OCI-M2 (cell line): Measurements from ENCODE around the gene ZSCAN5B.
"Not testable (repeated sequence)": the region's sequence is repeated elsewhere in the genome, so short reads cannot be mapped to it uniquely, and the experiment has no call there.

Source experiments
- DNase-seq: peaks from one replicate; lab custom pipeline; 2025; ENCODE audit not compliant: unreplicated experiment; lab: John Stamatoyannopoulos, UW

ZSCAN5B gene

DNA sequence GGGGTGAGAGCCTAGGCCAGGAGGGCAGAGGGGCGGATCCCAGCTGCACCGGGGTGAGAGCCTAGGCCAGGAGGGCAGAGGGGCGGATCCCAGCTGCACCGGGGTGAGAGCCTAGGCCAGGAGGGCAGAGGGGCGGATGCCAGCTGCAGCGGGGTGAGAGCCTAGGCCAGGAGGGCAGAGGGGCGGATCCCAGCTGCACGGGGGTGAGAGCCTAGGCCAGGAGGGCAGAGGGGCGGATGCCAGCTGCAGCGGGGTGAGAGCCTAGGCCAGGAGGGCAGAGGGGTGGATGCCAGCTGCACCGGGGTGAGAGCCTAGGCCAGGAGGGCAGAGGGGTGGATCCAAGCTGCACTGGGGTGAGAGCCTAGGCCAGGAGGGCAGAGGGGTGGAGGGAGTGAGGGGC, 21.3 kb downstream of the ZSCAN5B start:
- DNase-seq = not testable (repeated sequence)

DNA sequence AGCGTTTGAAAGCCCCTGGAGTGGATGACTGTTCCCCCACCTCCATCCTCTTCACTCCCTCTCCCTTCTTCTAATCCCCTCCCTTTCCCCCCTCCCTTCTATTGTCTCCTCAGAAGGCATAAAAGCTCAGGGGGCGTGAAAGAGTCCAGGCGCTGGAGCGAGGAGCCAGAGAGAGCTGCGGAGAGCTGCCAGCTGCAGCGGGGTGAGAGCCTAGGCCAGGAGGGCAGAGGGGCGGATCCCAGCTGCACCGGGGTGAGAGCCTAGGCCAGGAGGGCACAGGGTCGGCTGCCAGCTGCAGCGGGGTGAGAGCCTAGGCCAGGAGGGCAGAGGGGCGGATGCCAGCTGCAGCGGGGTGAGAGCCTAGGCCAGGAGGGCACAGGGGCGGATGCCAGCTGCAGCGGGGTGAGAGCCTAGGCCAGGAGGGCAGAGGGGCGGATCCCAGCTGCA, 21.7 kb downstream of the ZSCAN5B start, which contains the start of gene GALP:
TSS of gene GALP (plus strand) at position 148 of the 447 bp plus-strand sequence. CDS start 1,101 bp downstream, outside the sequence.
- not testable (repeated sequence) for DNase-seq

DNA sequence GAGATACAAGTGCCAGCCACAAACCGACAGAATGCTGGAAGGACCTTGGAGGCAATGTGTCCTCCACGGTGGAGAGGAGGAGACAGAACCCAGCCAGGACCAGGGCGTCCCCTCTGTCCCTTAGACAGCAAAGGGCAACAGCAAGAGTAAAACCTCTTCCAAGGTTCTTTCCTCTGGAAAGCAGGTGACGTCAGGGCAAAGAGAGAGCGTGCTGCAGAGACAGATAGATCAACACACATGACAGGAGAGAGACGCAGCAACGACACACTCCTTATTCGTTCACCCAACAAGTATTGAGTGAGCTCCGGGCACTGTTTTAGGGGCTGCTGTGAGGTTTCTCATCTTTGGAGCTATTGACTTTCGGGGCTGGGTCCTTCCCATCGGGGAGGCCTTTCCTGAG, 23.0 kb downstream of the ZSCAN5B start:
- no peak for DNase-seq

DNA sequence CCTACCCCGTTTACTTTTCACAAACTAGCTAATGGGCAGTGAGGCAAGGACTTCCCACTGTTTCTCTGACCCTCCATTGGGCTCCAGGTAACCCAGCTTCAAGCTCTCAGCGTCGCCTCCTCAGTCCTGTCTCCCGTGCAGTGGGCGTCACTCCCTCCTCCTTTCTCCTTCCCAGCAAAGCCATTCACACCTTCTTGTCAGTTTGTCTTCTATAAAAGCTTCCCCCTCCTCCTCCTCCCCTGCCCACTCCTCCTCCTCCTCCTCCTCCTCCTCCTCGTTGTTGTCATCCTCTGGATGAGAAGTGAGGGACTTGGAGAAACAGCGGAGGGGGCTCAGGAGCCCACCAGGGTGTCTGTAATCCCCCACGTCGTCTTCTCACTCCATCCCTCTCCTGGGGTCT, 23.5 kb downstream of the ZSCAN5B start:
- DNase-seq = no peak

DNA sequence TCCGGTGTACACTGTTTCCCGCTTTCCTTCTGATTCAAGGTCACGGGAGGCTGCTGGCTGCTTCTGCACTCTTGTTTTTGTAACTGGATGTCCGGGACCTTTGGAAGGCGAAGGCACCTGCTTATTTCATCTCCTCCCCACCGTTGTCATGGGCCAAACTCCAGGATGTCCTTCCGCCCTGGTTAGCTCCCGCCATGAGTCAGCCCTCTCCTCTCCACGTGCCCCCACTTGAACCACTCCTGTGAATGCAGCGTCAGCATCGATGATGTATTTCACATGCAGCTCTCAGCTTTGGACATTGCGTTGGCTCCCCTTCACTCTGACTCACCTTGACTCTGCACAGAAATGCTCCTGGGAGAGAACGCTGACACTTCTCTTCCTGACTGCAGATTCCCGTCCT, 27.3 kb downstream of the ZSCAN5B start:
- DNase-seq = no peak

DNA sequence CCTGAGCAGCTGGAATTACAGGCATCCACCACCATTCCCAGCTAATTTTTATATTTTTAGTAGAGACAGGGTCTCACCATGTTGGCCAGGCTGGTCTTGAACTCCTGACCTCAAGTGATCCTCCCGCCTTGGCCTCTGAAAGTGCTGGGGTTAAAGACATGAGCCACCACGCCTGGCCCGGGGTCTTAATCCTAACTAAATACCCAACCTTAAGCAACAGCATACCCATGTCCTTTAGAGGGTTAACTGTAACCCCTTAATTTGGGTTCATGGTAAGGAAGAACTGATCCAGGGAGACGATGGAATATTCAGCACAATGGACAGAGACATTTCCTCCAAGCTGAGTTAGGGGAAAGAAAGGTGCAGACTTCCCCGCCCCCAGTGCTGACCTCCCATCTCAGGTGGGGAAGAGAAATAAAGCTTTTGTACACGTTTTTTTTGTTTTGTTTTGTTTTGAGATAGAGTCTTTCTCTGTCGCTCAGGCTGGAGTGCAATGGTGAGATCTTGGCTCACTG, 30.5 kb downstream of the ZSCAN5B start:
- DNase-seq = no peak

DNA sequence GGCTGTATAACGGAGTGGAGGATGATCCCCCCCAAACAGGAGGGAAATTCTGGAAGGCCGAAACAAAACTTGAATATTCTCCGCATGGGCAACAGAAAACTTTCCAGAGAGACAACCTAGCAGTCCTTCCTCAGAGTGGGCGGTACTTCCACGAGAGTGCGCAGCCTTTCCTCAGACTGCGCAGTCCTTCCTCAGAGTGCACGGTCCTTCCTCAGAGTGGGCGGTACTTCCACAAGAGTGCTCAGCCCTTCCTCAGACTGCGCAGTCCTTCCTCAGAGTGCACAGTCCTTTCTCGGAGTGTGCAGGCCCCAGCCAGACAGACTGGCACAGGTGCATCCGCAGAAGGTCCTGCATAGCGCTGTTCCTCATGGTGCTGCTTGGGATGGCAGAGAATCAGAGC, 34.5 kb downstream of the ZSCAN5B start:
- no peak for DNase-seq

DNA sequence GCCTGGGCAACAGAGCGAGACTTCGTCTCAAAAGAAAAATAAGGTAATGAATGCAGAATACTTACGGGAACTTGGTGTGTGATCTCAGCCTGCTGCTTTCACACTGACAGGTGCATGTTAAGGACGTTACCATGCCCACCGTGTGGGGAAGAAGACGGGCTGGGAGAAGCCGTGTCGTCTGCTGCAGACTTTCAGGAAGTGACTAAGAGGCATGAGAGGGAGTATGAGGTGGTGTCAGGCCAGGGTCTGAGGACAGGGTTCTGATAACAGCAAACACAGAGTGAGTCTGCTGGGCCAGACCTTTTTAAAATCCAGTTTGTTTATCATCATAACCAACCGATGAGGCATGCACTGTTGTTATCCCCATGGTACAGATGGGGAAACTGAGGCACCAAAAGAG, 35.3 kb downstream of the ZSCAN5B start:
- no peak for DNase-seq

DNA sequence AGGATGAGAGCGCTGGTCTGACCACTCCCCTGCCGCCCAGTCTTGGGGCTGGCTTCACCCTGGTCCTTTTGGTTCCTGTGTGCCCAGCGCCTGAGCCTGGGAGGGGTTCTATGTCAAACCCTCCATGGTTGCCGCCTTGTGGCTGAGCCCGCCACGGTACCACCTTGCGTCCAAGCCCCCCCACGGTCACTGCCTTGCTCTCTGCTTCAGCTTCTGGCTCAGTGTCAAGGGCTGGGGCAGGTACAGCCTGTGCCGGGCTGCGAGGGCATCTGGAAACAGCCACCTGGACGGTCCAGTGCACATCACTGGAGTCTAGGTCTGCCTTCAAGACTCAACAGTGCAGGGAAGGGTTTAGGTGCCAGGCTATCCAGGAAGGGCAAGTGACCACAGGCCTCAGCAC, 36.0 kb downstream of the ZSCAN5B start:
- no peak for DNase-seq

DNA sequence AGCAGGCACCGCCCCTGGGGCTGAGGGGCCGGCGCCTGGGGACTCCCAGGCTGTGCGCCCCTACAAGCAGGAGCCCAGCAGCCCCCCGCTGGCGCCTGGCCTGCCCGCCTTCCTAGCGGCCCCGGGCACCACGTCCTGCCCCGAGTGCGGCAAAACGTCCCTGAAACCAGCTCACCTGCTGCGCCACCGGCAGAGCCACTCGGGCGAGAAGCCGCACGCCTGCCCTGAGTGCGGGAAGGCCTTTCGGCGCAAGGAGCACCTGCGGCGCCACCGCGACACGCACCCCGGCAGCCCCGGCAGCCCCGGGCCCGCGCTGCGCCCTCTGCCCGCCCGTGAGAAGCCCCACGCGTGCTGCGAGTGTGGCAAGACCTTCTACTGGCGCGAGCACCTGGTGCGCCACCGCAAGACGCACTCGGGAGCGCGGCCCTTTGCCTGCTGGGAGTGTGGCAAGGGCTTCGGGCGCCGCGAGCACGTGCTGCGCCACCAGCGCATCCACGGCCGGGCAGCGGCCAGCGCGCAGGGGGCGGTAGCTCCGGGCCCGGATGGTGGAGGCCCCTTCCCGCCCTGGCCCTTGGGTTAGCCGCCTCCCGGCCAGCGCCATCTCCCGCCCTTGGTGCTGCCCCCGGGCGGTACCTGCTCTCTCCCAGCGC, 37.8 kb downstream of the ZSCAN5B start:
- DNase-seq = no peak

DNA sequence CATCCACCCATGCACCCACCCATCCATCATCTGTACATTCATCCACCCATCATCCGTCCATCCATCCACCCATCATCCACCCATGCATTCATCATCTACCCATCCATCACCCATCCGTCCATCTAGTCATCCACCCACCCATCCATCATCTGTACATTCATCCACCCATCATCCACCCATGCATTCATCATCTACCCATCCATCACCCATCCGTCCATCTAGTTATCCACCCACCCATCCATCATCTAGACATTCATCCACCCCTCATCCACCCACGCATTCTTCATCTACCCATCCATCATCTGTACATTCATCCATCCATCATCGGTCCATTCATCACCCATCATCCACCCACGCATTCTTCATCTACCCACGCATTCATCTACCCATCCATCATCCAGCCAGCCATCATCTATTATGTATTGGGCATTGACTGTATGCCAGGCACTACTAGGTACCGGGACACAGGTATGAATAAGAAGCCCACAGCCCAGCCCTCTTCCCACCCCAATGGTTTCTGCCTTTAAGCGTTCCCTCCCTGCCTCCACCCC, 38.5 kb downstream of the ZSCAN5B start:
- DNase-seq = no peak

DNA sequence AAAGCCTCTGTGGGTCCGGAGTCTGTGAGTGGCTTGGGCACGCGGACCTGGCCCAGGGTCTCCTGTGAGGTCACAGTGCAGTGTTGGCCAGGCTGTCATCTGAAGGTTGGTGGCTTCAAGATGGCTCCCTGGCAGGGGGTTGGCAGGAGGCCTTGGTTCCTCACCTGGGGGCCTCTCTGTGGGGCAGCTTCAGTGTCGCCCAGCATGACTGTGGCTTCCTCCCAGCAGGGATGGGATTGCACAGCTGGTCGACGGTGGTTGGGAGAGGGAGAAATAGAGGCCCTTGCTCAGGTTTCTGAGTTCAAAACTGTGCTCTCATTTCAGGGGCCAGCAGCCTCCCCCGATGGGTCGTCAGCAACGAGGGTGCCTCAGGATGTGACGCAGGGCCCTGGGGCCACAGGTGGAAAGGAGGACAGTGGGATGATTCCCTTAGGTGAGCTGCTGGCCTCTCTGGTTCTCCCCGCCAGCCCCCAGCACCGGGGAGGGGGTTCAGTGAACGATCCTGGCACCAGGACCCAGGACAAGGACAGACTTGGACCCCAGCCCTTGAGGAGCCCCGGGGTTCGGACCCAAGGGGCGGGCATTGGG, 39.3 kb downstream of the ZSCAN5B start:
- DNase-seq = no peak

DNA sequence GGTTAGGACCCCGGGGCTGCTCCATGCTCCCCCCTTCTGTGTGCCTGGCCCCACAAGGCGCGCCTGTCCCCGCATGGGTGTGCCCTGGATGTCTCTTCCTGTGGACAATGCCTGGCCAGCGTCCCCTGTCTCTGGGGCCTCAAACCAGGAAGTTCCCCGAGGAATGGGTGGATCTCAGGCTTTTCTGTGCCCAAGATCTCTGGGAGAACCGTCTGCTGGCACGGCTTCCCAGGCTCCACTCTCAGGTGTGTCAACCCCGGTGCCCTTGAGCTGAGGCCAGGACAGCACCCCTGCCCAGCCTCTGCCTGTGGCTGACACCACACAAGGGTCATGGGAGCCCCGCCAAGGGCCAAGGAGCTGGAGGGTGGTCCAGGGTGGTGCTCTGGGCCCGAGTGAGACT, 40.8 kb downstream of the ZSCAN5B start:
- DNase-seq = no peak

DNA sequence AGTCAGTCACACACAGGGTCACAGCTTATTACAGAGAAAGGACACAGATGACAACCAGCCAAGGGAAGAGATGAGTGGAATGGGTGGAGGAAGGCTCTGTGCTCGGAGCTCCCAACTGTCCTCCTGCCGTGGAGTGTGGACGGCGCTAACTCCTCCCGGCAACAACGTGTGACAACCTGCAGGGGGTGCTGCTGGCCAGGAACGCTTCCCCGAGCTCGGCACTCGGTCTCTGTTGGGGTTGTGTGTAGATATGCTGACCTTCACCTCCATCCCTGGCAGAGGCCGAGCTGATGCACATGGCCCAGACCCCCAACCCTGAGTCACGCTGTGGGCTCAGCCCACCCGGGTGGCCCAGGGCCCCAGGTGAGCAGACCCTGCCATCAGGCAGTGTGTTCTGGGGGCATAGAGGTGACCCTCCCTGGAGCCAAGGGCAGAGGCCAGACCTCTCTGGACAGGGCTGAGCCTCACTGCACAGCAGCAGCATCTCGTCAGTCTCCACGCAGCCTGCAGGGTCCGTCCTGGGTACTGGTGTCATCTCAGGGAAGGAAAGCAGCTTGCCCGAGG, 42.4 kb downstream of the ZSCAN5B start:
- no peak for DNase-seq

DNA sequence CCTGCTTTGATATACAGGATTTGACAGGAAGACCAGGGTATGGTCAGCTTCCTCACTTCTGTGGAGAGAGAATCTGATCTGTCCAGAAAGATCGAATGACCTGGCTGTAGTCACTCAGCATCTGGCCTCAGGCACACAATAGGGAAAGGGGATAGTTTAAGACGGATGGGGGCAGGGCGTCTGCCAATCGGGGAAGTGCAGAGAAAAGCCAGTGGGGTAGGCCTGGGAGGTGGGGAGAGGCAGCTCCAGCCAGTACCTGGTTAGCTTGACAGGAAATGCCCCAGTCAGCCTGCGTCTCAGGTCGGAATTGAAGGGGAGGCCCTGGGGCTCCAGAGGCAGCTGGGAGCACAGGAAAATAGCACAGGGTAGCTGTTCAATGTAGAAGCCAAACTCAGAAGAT, 44.1 kb downstream of the ZSCAN5B start:
- no peak for DNase-seq

DNA sequence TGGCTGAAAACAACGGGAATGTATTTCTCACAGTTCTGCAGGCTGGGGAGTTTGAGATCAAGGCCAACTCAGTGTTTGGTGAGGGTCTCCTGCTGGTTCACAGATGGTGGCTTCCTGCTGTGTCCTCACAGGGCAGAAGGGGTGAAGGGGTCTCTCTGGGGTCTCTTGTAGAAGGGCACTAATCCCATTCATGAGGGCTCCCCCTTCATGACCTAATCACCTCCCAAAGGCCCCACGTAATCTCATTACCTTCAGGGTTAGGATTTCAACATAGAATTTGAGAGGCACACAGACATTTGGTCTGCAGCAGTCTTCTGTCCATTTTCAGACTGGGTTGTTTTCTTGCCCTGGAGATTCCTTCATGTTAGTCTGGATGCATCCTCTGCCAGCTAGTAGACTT, 44.9 kb downstream of the ZSCAN5B start:
- no peak for DNase-seq

DNA sequence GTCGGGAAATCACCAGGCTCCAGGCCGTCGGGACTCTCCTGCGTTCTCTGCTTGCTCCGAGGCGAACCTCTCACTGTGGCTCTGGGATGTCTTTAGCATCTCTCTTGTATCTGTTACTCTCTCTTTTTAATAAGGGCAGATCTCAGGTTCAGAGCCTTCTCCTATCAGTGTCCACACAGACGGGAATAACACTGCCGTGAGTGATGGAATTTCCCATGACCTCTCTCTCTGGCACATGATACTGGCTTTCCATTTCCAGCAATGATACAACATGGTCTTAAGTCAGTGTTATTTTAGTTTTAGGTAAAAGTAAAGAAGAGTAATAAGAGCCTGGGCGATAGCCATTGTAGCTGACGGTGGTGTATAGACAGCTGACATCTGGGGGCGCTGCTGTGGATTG, 47.2 kb downstream of the ZSCAN5B start:
- DNase-seq = no peak

DNA sequence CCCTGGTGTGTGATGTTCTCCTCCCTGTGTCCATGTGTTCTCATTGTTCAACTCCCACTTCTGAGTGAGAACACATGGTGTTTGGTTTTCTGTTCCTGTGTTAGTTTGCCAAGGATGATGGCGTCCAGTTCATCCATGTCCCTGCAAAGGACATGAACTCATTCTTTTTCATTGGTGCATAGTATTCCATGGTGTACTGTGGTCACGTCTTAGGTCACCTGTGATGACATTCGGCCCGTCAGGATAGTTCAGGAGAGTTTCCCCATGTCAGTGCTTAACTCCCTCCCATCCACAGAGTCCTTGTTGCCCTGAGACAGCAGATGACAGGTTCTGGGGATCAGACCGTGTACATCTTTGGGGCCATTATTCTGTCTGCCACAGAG, 47.9 kb downstream of the ZSCAN5B start:
- DNase-seq = no peak

DNA sequence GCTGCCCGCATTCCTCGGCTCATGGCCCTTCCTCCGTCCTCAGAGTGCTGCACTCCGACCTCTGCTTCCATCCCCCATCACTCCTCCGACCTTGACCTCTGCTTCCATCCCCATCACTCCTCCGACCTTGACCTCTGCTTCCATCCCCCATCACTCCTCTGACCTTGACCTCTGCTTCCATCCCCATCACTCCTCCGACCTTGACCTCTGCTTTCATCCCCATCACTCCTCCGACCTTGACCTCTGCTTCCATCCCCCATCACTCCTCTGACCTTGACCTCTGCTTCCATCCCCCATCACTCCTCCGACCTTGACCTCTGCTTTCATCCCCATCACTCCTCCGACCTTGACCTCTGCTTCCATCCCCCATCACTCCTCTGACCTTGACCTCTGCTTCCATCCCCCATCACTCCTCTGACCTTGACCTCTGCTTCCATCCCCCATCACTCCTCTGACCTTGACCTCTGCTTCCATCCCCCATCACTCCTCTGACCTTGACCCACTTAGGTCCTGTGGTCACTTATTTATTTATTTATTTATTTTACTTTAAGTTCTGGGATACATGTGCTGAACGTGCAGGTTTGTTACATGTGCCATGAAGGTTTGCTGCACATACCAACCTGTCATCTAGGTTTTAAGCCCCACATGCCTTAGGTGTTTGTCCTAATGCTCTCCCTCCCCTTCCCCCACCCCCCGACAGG, 48.5 kb downstream of the ZSCAN5B start:
- not testable (repeated sequence) for DNase-seq

DNA sequence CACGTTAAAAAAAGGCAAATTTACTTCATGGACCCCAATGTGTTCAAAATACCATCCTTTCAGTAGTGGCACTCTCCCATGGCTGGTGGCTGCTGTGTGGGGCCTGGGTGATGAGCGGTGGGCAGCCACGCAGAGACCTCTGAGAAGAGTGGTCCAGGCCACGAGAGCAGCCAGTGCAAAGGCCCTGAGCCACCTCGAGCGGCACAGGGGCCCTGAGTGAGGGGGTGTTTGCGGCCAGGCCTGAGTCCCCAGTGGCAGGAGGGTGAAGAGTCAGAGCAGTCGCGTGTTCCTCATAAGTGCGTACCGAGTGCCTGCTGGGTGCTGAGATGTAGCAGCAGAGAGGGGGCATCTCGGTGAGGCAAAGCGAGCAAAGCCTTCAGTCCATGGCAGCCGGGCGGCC, 49.5 kb downstream of the ZSCAN5B start:
- no peak for DNase-seq

DNA sequence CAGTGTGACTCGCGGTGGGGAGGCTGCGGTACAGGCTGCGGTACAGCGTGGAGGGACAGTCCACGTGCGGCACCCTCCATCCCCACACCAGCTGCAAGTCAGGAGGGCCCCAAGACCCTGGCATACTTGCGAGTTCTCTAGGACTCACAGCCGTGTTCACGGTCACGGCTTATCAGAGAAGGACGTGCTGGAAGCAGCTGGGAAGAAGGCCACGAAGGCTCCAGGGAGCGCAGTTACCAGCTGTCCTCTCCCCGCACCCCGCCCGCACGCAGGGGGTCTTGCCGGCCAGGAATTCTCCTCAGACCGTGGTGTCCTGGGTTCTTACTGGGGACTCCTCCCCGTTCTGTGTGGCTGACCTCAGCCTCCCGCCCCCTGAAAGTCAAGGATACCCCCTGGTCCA, 50.3 kb downstream of the ZSCAN5B start:
- no peak for DNase-seq

DNA sequence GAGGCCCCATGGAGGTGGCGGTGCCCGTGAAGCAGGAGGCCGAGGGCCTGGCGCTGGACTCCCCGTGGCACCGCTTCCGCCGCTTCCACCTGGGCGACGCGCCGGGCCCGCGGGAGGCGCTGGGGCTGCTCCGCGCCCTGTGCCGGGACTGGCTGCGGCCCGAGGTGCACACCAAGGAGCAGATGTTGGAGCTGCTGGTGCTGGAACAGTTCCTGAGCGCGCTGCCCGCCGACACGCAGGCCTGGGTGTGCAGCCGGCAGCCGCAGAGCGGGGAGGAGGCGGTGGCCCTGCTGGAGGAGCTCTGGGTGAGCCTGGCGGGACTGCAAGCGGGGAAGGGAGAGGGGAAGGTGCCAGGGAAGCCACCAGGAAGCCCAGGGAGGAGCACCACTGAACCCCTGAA, 50.7 kb downstream of the ZSCAN5B start:
- DNase-seq = no peak
